CD4-positive, alpha-beta T cell treated with Interleukin-4 for 1 hour (primary cell): ENCODE data around the gene USF3.

Source experiments
- DNase-seq, 2 donors: peaks; one replicate each; pipeline ENCODE4 v3.0.0-alpha.2; 2020 to 2022

Gene USF3

GRCh38 chr3:113695786-113696645 lies at the start of gene USF3:
Gene USF3, minus strand, starts transcription at chr3:113696642. Its CDS starts 21,764 bp downstream, at chr3:113674878.
- peak; percentile 85 to 87 for DNase-seq

- peak; percentile 95 to 97 for DNase-seq
Observed at GRCh38 chr3:113745756-113746547, 49.5 kb upstream of the USF3 start, which contains the start of gene NAA50. Gene NAA50, minus strand, starts transcription at chr3:113746249. Its CDS starts 300 bp downstream, at chr3:113745949.

GRCh38 chr3:113744941-113745755 lies 48.7 kb upstream of the USF3 start:
- DNase-seq = peak; percentile 87 to 90

GRCh38 chr3:113743006-113743630 lies 46.7 kb upstream of the USF3 start:
- peak in 1 of 2 donors; percentile 55 for DNase-seq

GRCh38 chr3:113741620-113742019 lies 45.2 kb upstream of the USF3 start:
- no peak for DNase-seq

GRCh38 chr3:113741086-113741485 lies 44.6 kb upstream of the USF3 start:
- DNase-seq = no peak

- DNase-seq = peak; percentile 22 to 83
Observed at GRCh38 chr3:113736548-113737089, 40.2 kb upstream of the USF3 start.

GRCh38 chr3:113731694-113732093 lies 35.3 kb upstream of the USF3 start:
- no peak for DNase-seq

GRCh38 chr3:113730550-113730949 lies 34.1 kb upstream of the USF3 start:
- DNase-seq = no peak

- DNase-seq = no peak
Observed at GRCh38 chr3:113728661-113729060, 32.2 kb upstream of the USF3 start.

- DNase-seq = no peak
Observed at GRCh38 chr3:113721636-113722035, 25.2 kb upstream of the USF3 start.

GRCh38 chr3:113719758-113720157 lies 23.3 kb upstream of the USF3 start:
- no peak for DNase-seq

- DNase-seq = no peak
Observed at GRCh38 chr3:113719294-113719693, 22.9 kb upstream of the USF3 start.

- no peak for DNase-seq
Observed at GRCh38 chr3:113717818-113718217, 21.4 kb upstream of the USF3 start.

GRCh38 chr3:113717308-113717707 lies 20.9 kb upstream of the USF3 start:
- DNase-seq = no peak

- DNase-seq = no peak
Observed at GRCh38 chr3:113714702-113715101, 18.3 kb upstream of the USF3 start.

GRCh38 chr3:113712129-113712528 lies 15.7 kb upstream of the USF3 start:
- DNase-seq = no peak

GRCh38 chr3:113707835-113708234 lies 11.4 kb upstream of the USF3 start:
- DNase-seq = no peak

GRCh38 chr3:113698956-113699355 lies 2.5 kb upstream of the USF3 start:
- no peak for DNase-seq

- no peak for DNase-seq
Observed at GRCh38 chr3:113698213-113698742, 1.8 kb upstream of the USF3 start.

- DNase-seq = peak in 1 of 2 donors; percentile 22
Observed at GRCh38 chr3:113697500-113698090, 1.2 kb upstream of the USF3 start.
